DND-41 (cell line): ENCODE results near the gene MYCT1.

ENCODE experiments used
- ATAC-seq: fragments of 200-7000 bp; cut with Tn5 transposase; 3 replicates; pipeline ENCODE4 v1.9.1; 2021; ENCODE audit warnings: low read depth; ENCODE audit not compliant: insufficient read depth
- DNase-seq: peaks from one replicate; pipeline ENCODE4 v3.0.0-alpha.2; 2020
- H2AFZ ChIP-seq: 2 replicates; pipeline ENCODE4 v1.6.0; 2012; ENCODE audit warnings: low read depth, low read length
- H3K27ac ChIP-seq: 2 replicates; pipeline ENCODE4 v1.5.1; 2012; ENCODE audit warnings: low read length, inconsistent platforms
- H3K27me3 ChIP-seq: fragments of 200-600 bp; sonication (generic); 2 replicates; pipeline ENCODE4 v1.6.0; 2012; ENCODE audit warnings: low read length, mild to moderate bottlenecking, inconsistent platforms; ENCODE audit not compliant: insufficient read depth, poor library complexity
- H3K36me3 ChIP-seq: 2 replicates; pipeline ENCODE4 v1.5.1; 2012; ENCODE audit warnings: low read length, inconsistent platforms; ENCODE audit not compliant: insufficient read depth
- H3K4me1 ChIP-seq: 2 replicates; pipeline ENCODE4 v1.5.1; 2012; ENCODE audit warnings: mild to moderate bottlenecking, low read length; ENCODE audit not compliant: insufficient read depth
- H3K4me2 ChIP-seq: 2 replicates; pipeline ENCODE4 v1.6.0; 2012; ENCODE audit warnings: mild to moderate bottlenecking, moderate library complexity, low read length, inconsistent platforms; ENCODE audit not compliant: insufficient read depth
- H3K4me3 ChIP-seq, 2 experiments: fragments of 200-600 bp in 1 of 2; shearing (Covaris generic) in 1 of 2; 2 replicates each; pipeline ENCODE4 v1.5.1; 2012 to 2016; ENCODE audit warnings: inconsistent platforms in 2 of 2, low read length in 2 of 2, mild to moderate bottlenecking in 2 of 2, low read depth in 1 of 2, moderate library complexity in 1 of 2
- H3K79me2 ChIP-seq: 2 replicates; pipeline ENCODE4 v1.6.0; 2012; ENCODE audit warnings: low read length, inconsistent platforms; ENCODE audit not compliant: insufficient read depth
- H3K9ac ChIP-seq: 2 replicates; pipeline ENCODE4 v1.6.0; 2012; ENCODE audit warnings: low read depth, mild to moderate bottlenecking, inconsistent platforms, low read length, moderate library complexity
- H3K9me3 ChIP-seq: 2 replicates; pipeline ENCODE4 v1.5.1; 2012; ENCODE audit warnings: low read length, moderate library complexity, mild to moderate bottlenecking, inconsistent platforms; ENCODE audit not compliant: insufficient read depth, severe bottlenecking
- H4K20me1 ChIP-seq: 2 replicates; pipeline ENCODE4 v1.6.0; 2012; ENCODE audit warnings: low read length; ENCODE audit not compliant: insufficient read depth
- CTCF ChIP-seq: IDR thresholded peaks from 2 replicates; pipeline ENCODE4 v1.5.1; 2012; ENCODE audit warnings: borderline replicate concordance, low read length, moderate library complexity, mild to moderate bottlenecking; ENCODE audit not compliant: poor library complexity, severe bottlenecking; ENCODE audit errors: extremely low read depth
- EZH2 ChIP-seq: IDR thresholded peaks from 3 replicates; pipeline ENCODE4 v1.6.1; 2012; ENCODE audit warnings: borderline replicate concordance, low read depth, mild to moderate bottlenecking, moderate library complexity, low read length, inconsistent platforms; ENCODE audit not compliant: severe bottlenecking

MYCT1 gene

GRCh38 chr6:152685819-152686218 is 11.9 kb upstream of the MYCT1 start:
- no peak for DNase-seq
- no peak for ATAC-seq
- Histone ChIP-seq H3K36me3 (no peaks in the 10 kb centered on the region), H3K27me3 (no peaks in the 10 kb centered on the region), H3K4me2 (no peak overlapping the region), H3K79me2 (no peaks in the 10 kb centered on the region), H3K9ac (no peak overlapping the region), H4K20me1 (no peaks in the 10 kb centered on the region), H3K27ac (no peak overlapping the region), H3K4me3 (no peak overlapping the region), H3K9me3 (no peaks in the 10 kb centered on the region), H3K4me1 (no peaks in the 10 kb centered on the region), H2AFZ (no peak overlapping the region)
- no peak for TF ChIP-seq EZH2
- TF ChIP-seq CTCF: no peak

- no peak overlapping the region for H3K27ac ChIP-seq
- no peaks in the 10 kb centered on the region for H3K9me3 ChIP-seq
- H3K36me3 ChIP-seq: no peaks in the 10 kb centered on the region
- DNase-seq (no peak), ATAC-seq (no peak)
- peaks cover 3% of the 10 kb centered on the region for H3K27me3 ChIP-seq
- TF ChIP-seq CTCF (no peak), EZH2 (no peak)
- no peaks in the 10 kb centered on the region for H3K79me2 ChIP-seq
- H2AFZ ChIP-seq: no peak overlapping the region
- no peak overlapping the region for H3K9ac ChIP-seq
- no peak overlapping the region for H3K4me2 ChIP-seq
- no peaks in the 10 kb centered on the region for H3K4me1 ChIP-seq
- H4K20me1 ChIP-seq: no peaks in the 10 kb centered on the region
- H3K4me3 ChIP-seq: no peak overlapping the region
Observed at GRCh38 chr6:152695372-152696045, 2.2 kb upstream of the MYCT1 start.

GRCh38 chr6:152696522-152696921 is 1.2 kb upstream of the MYCT1 start:
- DNase-seq: no peak
- TF ChIP-seq CTCF: no peak
- TF ChIP-seq EZH2: no peak

More at GRCh38 chr6:152696522-152696921, 1.2 kb upstream of the MYCT1 start:
- no peaks in the 10 kb centered on the region for H3K36me3 ChIP-seq
- H3K9me3 ChIP-seq: no peaks in the 10 kb centered on the region
- no peak overlapping the region for H3K4me2 ChIP-seq
- no peaks in the 10 kb centered on the region for H4K20me1 ChIP-seq
- H2AFZ ChIP-seq: no peak overlapping the region
- peaks cover 6% of the 10 kb centered on the region for H3K27me3 ChIP-seq
- no peaks in the 10 kb centered on the region for H3K4me1 ChIP-seq
- no peak overlapping the region for H3K27ac ChIP-seq
- ATAC-seq: no peak
- H3K79me2 ChIP-seq: no peaks in the 10 kb centered on the region
- no peak overlapping the region for H3K4me3 ChIP-seq
- no peak overlapping the region for H3K9ac ChIP-seq
